Vagina (tissue), 2 donors: Measurements from ENCODE around the gene WASHC4. TPM values are rescaled to one million over a fixed set of nuclear protein-coding genes. Genes with fewer than 3 reads are reported as not detected.

ENCODE experiments used
- DNase-seq, 2 donors: peaks; one replicate each; pipeline ENCODE4 v3.0.0-alpha.2; 2017; ENCODE audit errors: extremely low spot score in 2 of 2
- H3K27ac ChIP-seq: fragments of 200-600 bp; sonication (generic); one replicate; pipeline ENCODE4 v1.5.1; 2019
- H3K27me3 ChIP-seq: fragments of 200-600 bp; sonication (generic); one replicate; pipeline ENCODE4 v1.5.1; 2019
- H3K36me3 ChIP-seq, 2 donors: fragments of 200-600 bp; sonication (generic); one replicate each; pipeline ENCODE4 v1.5.1; 2017 to 2019
- H3K4me1 ChIP-seq: fragments of 200-600 bp; sonication (generic); one replicate; pipeline ENCODE4 v1.5.1; 2019
- H3K4me3 ChIP-seq, 2 donors: fragments of 200-600 bp; sonication (generic); 1 replicate in 1 of 2; 2 replicates in 1 of 2; pipeline ENCODE4 v1.5.1; 2016 to 2019
- H3K9me3 ChIP-seq: fragments of 200-600 bp; sonication (generic); one replicate; pipeline ENCODE4 v1.5.1; 2019
- POLR2A ChIP-seq, 2 donors: fragments of 450-650 bp; IDR thresholded peaks; one replicate each; pipeline ENCODE4 v1.6.1; 2017; ENCODE audit warnings: antibody characterized with exemption in 2 of 2, mild to moderate bottlenecking in 2 of 2, moderate library complexity in 2 of 2
- POLR2AphosphoS5 ChIP-seq, 2 donors: sonication (generic); formaldehyde crosslinking; IDR thresholded peaks; one replicate each; pipeline ENCODE4 v1.9.0; 2017; ENCODE audit warnings: antibody characterized with exemption in 2 of 2, mild to moderate bottlenecking in 2 of 2, low read depth in 1 of 2; ENCODE audit not compliant: insufficient read depth in 1 of 2
- intact Hi-C: fragments of 100-400 bp; cut with DNase I; formaldehyde crosslinking; loops from one replicate; pipeline ENCODE4 v1.15.1; 2023
- total RNA-seq: library from RNA; depleted of rRNA; stranded (reverse); fragments of >200 nt; gene quantifications from one replicate; pipeline ENCODE4 v1.2.3, GENCODE V29; 2016
- TF ChIP-seq, protein P1 (sequence below), 3 experiments: fragments of 450-650 bp in 2 of 3; fragments of 200-600 bp in 1 of 3; sonication (generic) in 1 of 3; IDR thresholded peaks; one replicate each; pipeline ENCODE4 v1.5.1; 2017 to 2019; ENCODE audit warnings: antibody characterized with exemption in 3 of 3, mild to moderate bottlenecking in 2 of 3, moderate library complexity in 2 of 3

Gene WASHC4
- total RNA-seq, 1 donor from 2014 or later: 51.1 TPM

DNA sequence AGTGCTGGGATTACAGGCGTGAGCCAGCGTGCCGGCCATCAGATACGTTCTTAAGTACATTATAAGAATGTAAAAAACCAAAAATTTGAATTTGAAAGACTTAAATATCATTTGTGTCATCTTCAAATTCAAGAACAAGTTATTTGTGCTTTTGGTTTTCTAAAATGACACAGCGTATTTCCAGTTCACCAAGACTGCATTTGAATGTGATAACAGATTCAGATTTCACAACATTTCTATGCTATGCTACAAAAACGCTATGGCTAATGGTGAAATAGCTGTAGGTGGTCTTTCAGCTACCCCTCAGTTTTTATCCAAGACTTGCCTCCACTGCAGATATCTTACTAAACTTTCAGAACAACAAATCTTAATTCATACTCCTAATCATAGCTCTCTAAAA is 81.8 kb downstream of the WASHC4 start:
- intact Hi-C loops: no loop called here
- no peak overlapping the region for H3K4me3 ChIP-seq
- no peak for DNase-seq
- no peaks in the 10 kb centered on the region for H3K9me3 ChIP-seq
- H3K27ac ChIP-seq: no peak overlapping the region
- H3K36me3 ChIP-seq: peaks cover 0 to 84% of the 10 kb centered on the region in 2 donors
- no peak for TF ChIP-seq POLR2AphosphoS5 (IDR thresholded peaks at IDR 0.05; ENCODE audit: insufficient read depth in 1 of 2, low read depth in 1 of 2)
- TF ChIP-seq, protein P1, sequence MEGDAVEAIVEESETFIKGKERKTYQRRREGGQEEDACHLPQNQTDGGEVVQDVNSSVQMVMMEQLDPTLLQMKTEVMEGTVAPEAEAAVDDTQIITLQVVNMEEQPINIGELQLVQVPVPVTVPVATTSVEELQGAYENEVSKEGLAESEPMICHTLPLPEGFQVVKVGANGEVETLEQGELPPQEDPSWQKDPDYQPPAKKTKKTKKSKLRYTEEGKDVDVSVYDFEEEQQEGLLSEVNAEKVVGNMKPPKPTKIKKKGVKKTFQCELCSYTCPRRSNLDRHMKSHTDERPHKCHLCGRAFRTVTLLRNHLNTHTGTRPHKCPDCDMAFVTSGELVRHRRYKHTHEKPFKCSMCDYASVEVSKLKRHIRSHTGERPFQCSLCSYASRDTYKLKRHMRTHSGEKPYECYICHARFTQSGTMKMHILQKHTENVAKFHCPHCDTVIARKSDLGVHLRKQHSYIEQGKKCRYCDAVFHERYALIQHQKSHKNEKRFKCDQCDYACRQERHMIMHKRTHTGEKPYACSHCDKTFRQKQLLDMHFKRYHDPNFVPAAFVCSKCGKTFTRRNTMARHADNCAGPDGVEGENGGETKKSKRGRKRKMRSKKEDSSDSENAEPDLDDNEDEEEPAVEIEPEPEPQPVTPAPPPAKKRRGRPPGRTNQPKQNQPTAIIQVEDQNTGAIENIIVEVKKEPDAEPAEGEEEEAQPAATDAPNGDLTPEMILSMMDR (IDR thresholded peaks at IDR 0.05): no peak
- TF ChIP-seq POLR2A (IDR thresholded peaks at IDR 0.05): no peak
- no peaks in the 10 kb centered on the region for H3K4me1 ChIP-seq
- H3K27me3 ChIP-seq: no peaks in the 10 kb centered on the region

GRCh38 chr12:105190530-105190929 is 83.0 kb downstream of the WASHC4 start:
- TF ChIP-seq, protein P1 (IDR thresholded peaks at IDR 0.05): no peak
- TF ChIP-seq POLR2A (IDR thresholded peaks at IDR 0.05) (no peak), POLR2AphosphoS5 (IDR thresholded peaks at IDR 0.05; ENCODE audit: insufficient read depth in 1 of 2, low read depth in 1 of 2) (no peak)
- no peak for DNase-seq
- Histone ChIP-seq H3K4me3 (no peak overlapping the region), H3K36me3 (peaks cover 0 to 84% of the 10 kb centered on the region in 2 donors), H3K27me3 (no peaks in the 10 kb centered on the region), H3K27ac (no peak overlapping the region), H3K4me1 (no peaks in the 10 kb centered on the region), H3K9me3 (no peaks in the 10 kb centered on the region)
- intact Hi-C loops: no loop called here

DNA sequence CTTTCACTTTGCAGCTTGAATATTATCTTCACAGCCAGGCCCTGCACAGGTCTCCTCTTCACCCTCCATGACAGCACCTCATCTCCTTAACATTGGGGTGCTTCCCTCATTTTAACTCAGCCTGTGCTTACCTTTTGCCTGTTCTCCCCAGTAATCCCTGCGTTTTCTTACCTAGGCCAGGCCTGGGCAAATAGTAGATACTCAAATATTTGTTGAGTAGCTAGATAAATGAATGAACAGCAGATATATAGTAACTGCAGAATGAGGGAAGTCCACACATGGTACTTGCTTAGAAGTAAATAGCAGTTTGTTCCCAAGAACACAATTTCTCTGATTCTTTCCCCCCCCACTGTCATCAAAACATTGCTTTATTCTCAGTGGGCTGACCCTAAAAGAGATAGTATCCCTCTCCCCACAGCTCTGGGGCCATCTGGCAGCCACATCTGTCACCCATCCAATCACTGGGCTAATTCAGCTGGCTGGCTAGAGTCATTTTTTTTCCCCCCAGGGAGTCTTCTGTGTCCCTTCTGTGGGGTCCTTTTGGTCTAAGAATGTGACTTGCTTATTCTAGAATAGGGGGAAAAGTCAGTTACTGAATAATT is 85.2 kb downstream of the WASHC4 start:
- H3K27ac ChIP-seq: no peak overlapping the region
- no peak overlapping the region for H3K4me3 ChIP-seq
- H3K9me3 ChIP-seq: no peaks in the 10 kb centered on the region
- DNase-seq: no peak
- no peaks in the 10 kb centered on the region for H3K27me3 ChIP-seq
- H3K4me1 ChIP-seq: no peaks in the 10 kb centered on the region
- intact Hi-C loops: no loop called here
- peaks cover 0 to 78% of the 10 kb centered on the region in 2 donors for H3K36me3 ChIP-seq
- TF ChIP-seq POLR2AphosphoS5 (IDR thresholded peaks at IDR 0.05; ENCODE audit: insufficient read depth in 1 of 2, low read depth in 1 of 2) (no peak), POLR2A (IDR thresholded peaks at IDR 0.05) (no peak)
- TF ChIP-seq, protein P1 (IDR thresholded peaks at IDR 0.05): no peak

DNA sequence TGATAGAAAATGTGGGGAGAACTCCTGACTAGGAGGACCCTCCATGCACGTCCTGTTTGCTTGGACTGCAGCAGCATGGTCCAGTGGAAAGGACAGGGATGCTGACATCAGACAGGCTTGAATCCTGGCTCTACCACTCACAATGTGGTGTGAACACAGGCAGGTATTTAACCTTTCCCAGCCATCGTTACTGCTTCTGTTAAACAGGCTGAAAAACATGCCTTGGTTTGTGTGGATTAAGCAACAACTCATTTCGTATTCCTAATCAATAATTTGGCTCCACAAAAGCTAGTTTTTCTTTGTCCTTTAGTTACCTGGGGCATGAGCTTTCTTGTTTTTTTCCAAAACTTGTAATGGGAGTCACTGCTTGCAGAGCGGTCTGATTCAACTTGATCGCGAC is 87.4 kb downstream of the WASHC4 start:
- Histone ChIP-seq H3K4me1 (no peaks in the 10 kb centered on the region), H3K9me3 (no peaks in the 10 kb centered on the region), H3K4me3 (no peak overlapping the region), H3K36me3 (peaks cover 0 to 64% of the 10 kb centered on the region in 2 donors), H3K27me3 (no peaks in the 10 kb centered on the region), H3K27ac (no peak overlapping the region)
- intact Hi-C loops: no loop called here
- no peak for DNase-seq
- TF ChIP-seq, protein P1 (IDR thresholded peaks at IDR 0.05): no peak
- TF ChIP-seq POLR2A (IDR thresholded peaks at IDR 0.05) (no peak), POLR2AphosphoS5 (IDR thresholded peaks at IDR 0.05; ENCODE audit: insufficient read depth in 1 of 2, low read depth in 1 of 2) (no peak)

- no peak for DNase-seq
- no peak overlapping the region for H3K27ac ChIP-seq
- no peak overlapping the region for H3K4me3 ChIP-seq
- H3K36me3 ChIP-seq: peaks cover 0 to 59% of the 10 kb centered on the region in 2 donors
- H3K4me1 ChIP-seq: no peaks in the 10 kb centered on the region
- TF ChIP-seq, protein P1 (IDR thresholded peaks at IDR 0.05): no peak
- no peak for TF ChIP-seq POLR2A (IDR thresholded peaks at IDR 0.05)
- no peak for TF ChIP-seq POLR2AphosphoS5 (IDR thresholded peaks at IDR 0.05; ENCODE audit: insufficient read depth in 1 of 2, low read depth in 1 of 2)
- H3K9me3 ChIP-seq: no peaks in the 10 kb centered on the region
- H3K27me3 ChIP-seq: no peaks in the 10 kb centered on the region
- intact Hi-C loops: no loop called here
Observed at GRCh38 chr12:105196090-105196489, 88.6 kb downstream of the WASHC4 start.
